ENCODE measurements around the gene SFXN5. TPM values are rescaled to one million over a fixed set of nuclear protein-coding genes. Genes with fewer than 3 reads are reported as not detected.

SFXN5 gene
- total RNA-seq, 3 donors from 2014 or later (not counting 1 experiment from before 2014, with no cell fraction given) = 15.3 to 22.3 (median 19.8) TPM

DNA sequence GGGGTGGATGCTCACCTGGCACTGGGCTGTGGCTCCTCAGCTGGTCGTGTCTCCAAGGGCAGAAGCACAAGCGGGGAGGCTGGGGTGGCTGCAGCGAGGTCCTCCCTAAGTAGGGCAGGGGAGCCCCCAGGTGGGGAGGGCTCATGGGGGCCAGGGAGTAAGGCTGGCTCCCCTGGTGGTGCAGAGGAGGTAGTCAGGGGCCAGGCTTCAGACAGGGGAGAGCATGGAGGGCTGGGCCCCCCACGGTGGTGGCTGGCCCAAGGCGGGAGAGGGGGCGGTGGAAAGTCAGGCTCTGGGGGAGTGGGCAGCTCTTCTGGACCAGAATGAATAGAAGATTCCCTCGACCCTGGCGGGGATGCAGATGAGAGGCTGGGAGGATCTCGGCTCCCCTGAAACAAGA, 8.1 kb upstream of the SFXN5 start:
- WGBS (ENCODE audit: insufficient coverage) = 86% methylated on average over 9 of the region's 9 CpGs
- no peak for ATAC-seq
- no peak overlapping the region for H3K27ac Mint-ChIP-seq
- TF ChIP-seq, protein P1, sequence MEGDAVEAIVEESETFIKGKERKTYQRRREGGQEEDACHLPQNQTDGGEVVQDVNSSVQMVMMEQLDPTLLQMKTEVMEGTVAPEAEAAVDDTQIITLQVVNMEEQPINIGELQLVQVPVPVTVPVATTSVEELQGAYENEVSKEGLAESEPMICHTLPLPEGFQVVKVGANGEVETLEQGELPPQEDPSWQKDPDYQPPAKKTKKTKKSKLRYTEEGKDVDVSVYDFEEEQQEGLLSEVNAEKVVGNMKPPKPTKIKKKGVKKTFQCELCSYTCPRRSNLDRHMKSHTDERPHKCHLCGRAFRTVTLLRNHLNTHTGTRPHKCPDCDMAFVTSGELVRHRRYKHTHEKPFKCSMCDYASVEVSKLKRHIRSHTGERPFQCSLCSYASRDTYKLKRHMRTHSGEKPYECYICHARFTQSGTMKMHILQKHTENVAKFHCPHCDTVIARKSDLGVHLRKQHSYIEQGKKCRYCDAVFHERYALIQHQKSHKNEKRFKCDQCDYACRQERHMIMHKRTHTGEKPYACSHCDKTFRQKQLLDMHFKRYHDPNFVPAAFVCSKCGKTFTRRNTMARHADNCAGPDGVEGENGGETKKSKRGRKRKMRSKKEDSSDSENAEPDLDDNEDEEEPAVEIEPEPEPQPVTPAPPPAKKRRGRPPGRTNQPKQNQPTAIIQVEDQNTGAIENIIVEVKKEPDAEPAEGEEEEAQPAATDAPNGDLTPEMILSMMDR (IDR thresholded peaks at IDR 0.05) = no peak
- Histone ChIP-seq H3K4me1 (ENCODE audit: control insufficient read depth, insufficient read depth, low read length) (no peaks in the 10 kb centered on the region), H3K4me3 (ENCODE audit: low read length) (no peak overlapping the region), H3K9me3 (ENCODE audit: control insufficient read depth, insufficient read depth, low read length) (no peaks in the 10 kb centered on the region), H3K36me3 (ENCODE audit: control insufficient read depth, insufficient read depth, low read length) (no peaks in the 10 kb centered on the region), H3K27me3 (ENCODE audit: control insufficient read depth, insufficient read depth, low read length) (no peaks in the 10 kb centered on the region), H3K27ac (ENCODE audit: low read length) (no peak overlapping the region)
- H3K36me3 Mint-ChIP-seq = no peaks in the 10 kb centered on the region
- intact Hi-C loops (cut with micrococcal nuclease) = no loop called here
- no peak overlapping the region for H3K4me3 Mint-ChIP-seq
- peaks cover 0 to 4% of the 10 kb centered on the region in 2 donors for H3K4me1 Mint-ChIP-seq
- H3K27me3 Mint-ChIP-seq (ENCODE audit: low read depth in 2 of 2) = peaks cover 0 to 23% of the 10 kb centered on the region in 2 donors
- no peaks in the 10 kb centered on the region for H3K9me3 Mint-ChIP-seq
- no peak for DNase-seq

DNA sequence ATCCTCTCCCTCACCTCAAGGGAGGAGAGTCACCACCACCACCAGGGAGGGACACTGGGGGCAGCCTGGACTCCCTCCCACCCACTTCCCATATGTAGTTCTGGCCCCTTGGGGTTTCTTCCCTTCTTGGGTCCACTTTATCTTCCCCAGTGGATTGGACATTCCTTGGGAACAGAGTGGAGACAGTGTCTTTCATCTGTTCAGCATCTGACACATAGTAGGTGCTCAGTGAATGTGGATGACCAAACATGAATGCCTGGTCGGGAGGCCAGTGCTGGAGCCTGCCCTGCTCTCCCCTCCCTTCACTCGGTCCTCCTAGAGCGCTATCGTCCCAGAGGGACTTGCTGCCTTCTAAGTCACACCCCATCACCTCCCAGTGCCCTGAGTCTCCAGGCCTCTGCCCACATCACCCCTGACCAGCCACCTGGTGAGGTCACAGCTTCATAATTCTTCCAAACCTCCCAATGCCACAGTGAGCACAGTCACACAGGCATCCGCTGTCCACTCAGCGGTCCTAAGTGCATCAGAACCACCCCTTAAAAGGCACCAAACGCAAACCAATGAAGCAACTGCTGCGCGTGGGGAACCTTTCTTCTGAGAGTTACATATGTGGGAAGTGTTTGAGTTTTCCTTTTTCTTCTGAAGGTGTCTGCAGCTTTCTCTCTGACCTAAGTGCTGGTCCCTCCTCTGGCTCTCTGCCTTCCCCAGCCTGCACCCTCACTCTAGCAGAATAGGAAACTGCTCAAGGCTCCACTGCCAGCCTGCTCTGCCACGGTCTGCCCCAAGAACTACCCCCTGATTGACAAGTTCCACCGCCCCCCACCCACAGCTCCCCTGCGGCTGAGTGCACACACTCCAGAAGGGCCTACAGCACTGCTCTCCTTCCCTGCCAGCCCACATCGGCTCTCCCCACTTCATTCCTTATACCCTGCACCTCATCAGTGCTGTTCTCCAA, 7.2 kb upstream of the SFXN5 start:
- Mint-ChIP-seq H3K4me3 (no peak overlapping the region), H3K36me3 (no peaks in the 10 kb centered on the region), H3K9me3 (no peaks in the 10 kb centered on the region), H3K27me3 (ENCODE audit: low read depth in 2 of 2) (peaks cover 0 to 20% of the 10 kb centered on the region in 2 donors), H3K27ac (no peak overlapping the region), H3K4me1 (peaks cover 0 to 4% of the 10 kb centered on the region in 2 donors)
- Histone ChIP-seq H3K27me3 (ENCODE audit: control insufficient read depth, insufficient read depth, low read length) (no peaks in the 10 kb centered on the region), H3K4me1 (ENCODE audit: control insufficient read depth, insufficient read depth, low read length) (no peaks in the 10 kb centered on the region), H3K9me3 (ENCODE audit: control insufficient read depth, insufficient read depth, low read length) (no peaks in the 10 kb centered on the region), H3K4me3 (ENCODE audit: low read length) (no peak overlapping the region), H3K36me3 (ENCODE audit: control insufficient read depth, insufficient read depth, low read length) (no peaks in the 10 kb centered on the region), H3K27ac (ENCODE audit: low read length) (no peak overlapping the region)
- no peak for ATAC-seq
- intact Hi-C loops (cut with micrococcal nuclease) = no loop called here
- 85% methylated on average over 13 of the region's 13 CpGs for WGBS (ENCODE audit: insufficient coverage)
- no peak for DNase-seq
- TF ChIP-seq, protein P1 (IDR thresholded peaks at IDR 0.05) = no peak

DNA sequence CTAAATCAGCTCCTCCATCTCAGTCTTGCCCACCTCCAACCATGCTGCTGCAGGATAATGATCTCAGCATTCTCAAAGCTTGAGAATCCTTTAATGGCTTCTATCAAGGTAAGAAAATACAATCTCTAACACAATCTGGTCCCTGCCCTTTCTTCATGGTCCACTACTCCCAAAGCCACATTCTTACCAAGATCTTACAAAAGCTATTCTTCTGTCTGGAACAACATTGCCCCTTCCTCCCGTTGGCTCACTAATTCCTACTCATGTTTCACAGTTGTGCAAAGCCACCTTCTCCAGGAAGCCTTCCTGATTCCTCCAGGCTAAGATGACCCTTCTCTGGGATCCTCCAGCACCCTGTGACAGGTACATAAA, 5.9 kb upstream of the SFXN5 start:
- intact Hi-C loops (cut with micrococcal nuclease) = no loop called here
- Histone ChIP-seq H3K27me3 (ENCODE audit: control insufficient read depth, insufficient read depth, low read length) (no peaks in the 10 kb centered on the region), H3K36me3 (ENCODE audit: control insufficient read depth, insufficient read depth, low read length) (no peaks in the 10 kb centered on the region), H3K27ac (ENCODE audit: low read length) (no peak overlapping the region), H3K4me3 (ENCODE audit: low read length) (no peak overlapping the region), H3K9me3 (ENCODE audit: control insufficient read depth, insufficient read depth, low read length) (no peaks in the 10 kb centered on the region), H3K4me1 (ENCODE audit: control insufficient read depth, insufficient read depth, low read length) (no peaks in the 10 kb centered on the region)
- ATAC-seq (no peak), DNase-seq (no peak)
- TF ChIP-seq, protein P1 (IDR thresholded peaks at IDR 0.05) = no peak
- no peak overlapping the region for H3K27ac Mint-ChIP-seq
- peaks cover 0 to 5% of the 10 kb centered on the region in 2 donors for H3K4me1 Mint-ChIP-seq
- H3K36me3 Mint-ChIP-seq = no peaks in the 10 kb centered on the region
- 86% methylated on average over 1 of the region's 1 CpG for WGBS (ENCODE audit: insufficient coverage)
- H3K4me3 Mint-ChIP-seq = no peak overlapping the region
- no peaks in the 10 kb centered on the region for H3K9me3 Mint-ChIP-seq
- H3K27me3 Mint-ChIP-seq (ENCODE audit: low read depth in 2 of 2) = peaks cover 0 to 20% of the 10 kb centered on the region in 2 donors
